GM12864 (cell line): Measurements from ENCODE around the gene VPREB3.

Source experiments
- DNase-seq: peaks from one replicate; pipeline ENCODE4 v3.0.0-alpha.2; 2011; ENCODE audit warnings: low read depth
- H3K4me3 ChIP-seq: 2 replicates; pipeline ENCODE4 v1.5.1; 2011; ENCODE audit warnings: mild to moderate bottlenecking, low read depth, low read length, control low read depth
- CTCF ChIP-seq: IDR thresholded peaks from 2 replicates; pipeline ENCODE4 v1.5.1; 2011; ENCODE audit warnings: low read depth, mild to moderate bottlenecking, moderate library complexity, low read length, control low read depth, inconsistent platforms; ENCODE audit errors: missing control alignments

Gene VPREB3

DNA sequence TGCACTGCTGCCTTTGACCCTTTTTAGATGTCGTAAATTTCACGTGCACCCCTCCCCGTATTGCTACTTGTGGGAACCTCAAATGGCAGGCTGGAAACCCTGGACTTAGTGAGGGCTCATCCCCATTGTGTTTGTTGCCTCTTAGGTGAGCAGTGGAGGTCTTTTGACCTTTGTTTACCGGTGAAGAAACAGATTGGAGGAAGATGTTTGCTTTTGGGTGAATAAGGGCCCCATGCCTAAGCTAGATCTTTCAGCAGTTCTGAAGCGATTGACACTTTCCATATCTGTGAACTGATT lies 33.3 kb upstream of the VPREB3 start:
- H3K4me3 ChIP-seq = peak overlapping the region; percentile 70
- no peak for TF ChIP-seq CTCF
- no peak for DNase-seq

GRCh38 chr22:23786752-23787599 lies 32.8 kb upstream of the VPREB3 start, which contains the start of gene SMARCB1:
TSS of gene SMARCB1 (plus strand) at chr22:23786966. CDS start at chr22:23787170, 204 bp downstream.
- peak within 1 kb of the TSS; percentile 70 for H3K4me3 ChIP-seq
- no peak for TF ChIP-seq CTCF
- DNase-seq = peak; percentile 53

DNA sequence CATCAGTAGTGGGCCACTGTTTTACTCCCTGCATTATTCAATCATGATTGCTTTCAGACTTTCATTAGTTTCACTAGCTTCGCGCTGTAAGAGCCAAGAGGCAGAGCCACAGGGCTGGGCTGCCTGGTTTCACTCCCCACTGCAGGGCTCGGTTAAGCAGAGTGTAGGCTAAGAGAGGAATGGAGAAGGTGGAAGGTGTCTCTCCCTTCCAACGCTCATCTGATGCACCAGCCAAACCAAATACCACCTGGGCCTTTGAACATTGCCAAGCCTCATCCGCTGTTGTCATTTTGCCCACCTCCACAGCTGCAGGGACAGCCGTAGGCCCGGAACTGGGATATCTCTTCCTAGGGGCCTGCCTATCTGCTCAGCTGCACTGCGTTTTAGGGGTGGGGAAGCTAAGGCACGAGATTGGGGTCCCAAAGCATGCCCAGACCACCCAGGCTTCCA lies 32.1 kb upstream of the VPREB3 start:
- H3K4me3 ChIP-seq = peak overlapping the region; percentile 70
- no peak for DNase-seq
- TF ChIP-seq CTCF = no peak

DNA sequence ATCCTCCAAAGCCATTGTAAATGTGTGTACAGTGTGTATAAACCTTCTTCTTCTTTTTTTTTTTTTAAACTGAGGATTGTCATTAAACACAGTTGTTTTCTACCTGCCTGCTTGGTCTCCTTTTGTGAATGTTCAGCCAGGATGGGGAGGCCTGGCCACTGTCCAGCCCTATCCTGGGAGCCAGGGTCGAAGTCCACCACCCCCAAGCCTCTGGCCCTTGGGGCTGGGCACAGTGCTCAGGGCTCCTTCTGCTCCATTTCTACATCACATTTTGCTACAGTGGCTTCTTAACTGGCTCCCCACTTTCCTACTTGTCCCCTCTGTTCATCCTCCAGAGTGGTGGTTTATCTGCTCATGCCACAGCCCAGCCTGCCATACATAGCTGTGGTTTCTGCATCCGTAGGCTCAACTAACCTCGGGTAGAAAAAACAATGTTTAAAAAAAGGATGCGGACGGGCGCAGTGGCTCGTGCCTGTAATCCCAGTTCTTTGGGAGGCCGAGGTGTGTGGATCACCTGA lies 30.0 kb upstream of the VPREB3 start:
- DNase-seq = no peak
- TF ChIP-seq CTCF = no peak
- H3K4me3 ChIP-seq = no peak overlapping the region

DNA sequence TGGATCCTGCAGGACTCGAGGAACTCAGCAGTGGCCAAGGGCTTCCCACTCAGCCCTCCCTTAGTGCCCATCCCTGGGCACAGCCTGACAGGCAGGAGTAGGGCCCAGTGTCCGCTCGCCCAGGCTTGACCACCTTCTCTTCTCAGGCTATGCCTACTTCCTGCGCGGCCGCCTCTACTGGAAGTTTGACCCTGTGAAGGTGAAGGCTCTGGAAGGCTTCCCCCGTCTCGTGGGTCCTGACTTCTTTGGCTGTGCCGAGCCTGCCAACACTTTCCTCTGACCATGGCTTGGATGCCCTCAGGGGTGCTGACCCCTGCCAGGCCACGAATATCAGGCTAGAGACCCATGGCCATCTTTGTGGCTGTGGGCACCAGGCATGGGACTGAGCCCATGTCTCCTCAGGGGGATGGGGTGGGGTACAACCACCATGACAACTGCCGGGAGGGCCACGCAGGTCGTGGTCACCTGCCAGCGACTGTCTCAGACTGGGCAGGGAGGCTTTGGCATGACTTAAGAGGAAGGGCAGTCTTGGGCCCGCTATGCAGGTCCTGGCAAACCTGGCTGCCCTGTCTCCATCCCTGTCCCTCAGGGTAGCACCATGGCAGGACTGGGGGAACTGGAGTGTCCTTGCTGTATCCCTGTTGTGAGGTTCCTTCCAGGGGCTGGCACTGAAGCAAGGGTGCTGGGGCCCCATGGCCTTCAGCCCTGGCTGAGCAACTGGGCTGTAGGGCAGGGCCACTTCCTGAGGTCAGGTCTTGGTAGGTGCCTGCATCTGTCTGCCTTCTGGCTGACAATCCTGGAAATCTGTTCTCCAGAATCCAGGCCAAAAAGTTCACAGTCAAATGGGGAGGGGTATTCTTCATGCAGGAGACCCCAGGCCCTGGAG lies 29.3 kb upstream of the VPREB3 start:
- no peak for DNase-seq
- TF ChIP-seq CTCF = no peak
- H3K4me3 ChIP-seq = no peak overlapping the region

GRCh38 chr22:23782703-23783102 lies 28.5 kb upstream of the VPREB3 start:
- no peak for DNase-seq
- no peak for TF ChIP-seq CTCF
- H3K4me3 ChIP-seq = no peak overlapping the region
